DOHH2 (cell line): ENCODE data around the gene TTC12.

ENCODE experiments used
- H3F3A ChIP-seq: fragments of 200-600 bp; sonication (generic), shearing (Covaris generic); 2 replicates; pipeline ENCODE4 v1.6.0; 2016; ENCODE audit warnings: antibody characterized with exemption, mild to moderate bottlenecking; ENCODE audit not compliant: control insufficient read depth, insufficient read depth
- H3K27ac ChIP-seq: fragments of 200-600 bp; sonication (generic); 2 replicates; pipeline ENCODE4 v1.5.1; 2014; ENCODE audit warnings: low read depth, mild to moderate bottlenecking, low read length, moderate library complexity
- H3K27me3 ChIP-seq: fragments of 200-600 bp; sonication (generic); 2 replicates; pipeline ENCODE4 v1.6.1; 2014; ENCODE audit warnings: mild to moderate bottlenecking, low read length, mixed read lengths; ENCODE audit not compliant: control insufficient read depth
- H3K36me3 ChIP-seq: fragments of 200-600 bp; sonication (generic); 2 replicates; pipeline ENCODE4 v1.6.1; 2014; ENCODE audit warnings: mild to moderate bottlenecking, low read length, moderate library complexity, mixed read lengths; ENCODE audit not compliant: control insufficient read depth
- H3K4me1 ChIP-seq: fragments of 200-600 bp; sonication (generic); 2 replicates; pipeline ENCODE4 v1.6.1; 2014; ENCODE audit warnings: mild to moderate bottlenecking, low read length, mixed read lengths; ENCODE audit not compliant: control insufficient read depth
- H3K4me2 ChIP-seq: fragments of 200-600 bp; sonication (generic); 2 replicates; pipeline ENCODE4 v1.6.0; 2014; ENCODE audit warnings: mild to moderate bottlenecking, low read length, moderate library complexity
- H3K4me3 ChIP-seq: fragments of 200-600 bp; sonication (generic); 2 replicates; pipeline ENCODE4 v1.5.1; 2014; ENCODE audit warnings: mild to moderate bottlenecking, low read length, mixed read lengths
- H3K79me2 ChIP-seq: fragments of 200-600 bp; sonication (generic); 2 replicates; pipeline ENCODE4 v1.6.1; 2014; ENCODE audit warnings: mild to moderate bottlenecking, low read length, mixed read lengths; ENCODE audit not compliant: control insufficient read depth
- H3K9me2 ChIP-seq: fragments of 200-600 bp; sonication (generic); replicated peaks from 2 replicates; pipeline ENCODE4 v1.6.1; 2014; ENCODE audit warnings: mild to moderate bottlenecking, low read length, mixed read lengths; ENCODE audit not compliant: control insufficient read depth
- H3K9me3 ChIP-seq: fragments of 200-600 bp; sonication (generic); 2 replicates; pipeline ENCODE4 v1.6.1; 2014; ENCODE audit warnings: antibody characterized with exemption, low read length, mixed read lengths; ENCODE audit not compliant: control insufficient read depth, insufficient read depth
- H4K20me1 ChIP-seq: fragments of 200-600 bp; sonication (generic); 2 replicates; pipeline ENCODE4 v1.6.0; 2014; ENCODE audit warnings: low read depth, mild to moderate bottlenecking, antibody characterized with exemption, low read length, moderate library complexity; ENCODE audit not compliant: control insufficient read depth, insufficient read depth
- EZH2phosphoT487 ChIP-seq: fragments of 200-600 bp; sonication (generic); IDR thresholded peaks from 2 replicates; pipeline ENCODE4 v1.6.1; 2017; ENCODE audit warnings: borderline replicate concordance, mild to moderate bottlenecking, antibody characterized with exemption, low read length, moderate library complexity, mixed read lengths
- TF ChIP-seq, protein P1 (sequence below): fragments of 200-600 bp; sonication (generic); IDR thresholded peaks from one replicate; pipeline ENCODE4 v1.5.1; 2014; ENCODE audit warnings: antibody characterized with exemption, mild to moderate bottlenecking, low read depth, low read length; ENCODE audit not compliant: poor library complexity, severe bottlenecking

TTC12 gene

DNA sequence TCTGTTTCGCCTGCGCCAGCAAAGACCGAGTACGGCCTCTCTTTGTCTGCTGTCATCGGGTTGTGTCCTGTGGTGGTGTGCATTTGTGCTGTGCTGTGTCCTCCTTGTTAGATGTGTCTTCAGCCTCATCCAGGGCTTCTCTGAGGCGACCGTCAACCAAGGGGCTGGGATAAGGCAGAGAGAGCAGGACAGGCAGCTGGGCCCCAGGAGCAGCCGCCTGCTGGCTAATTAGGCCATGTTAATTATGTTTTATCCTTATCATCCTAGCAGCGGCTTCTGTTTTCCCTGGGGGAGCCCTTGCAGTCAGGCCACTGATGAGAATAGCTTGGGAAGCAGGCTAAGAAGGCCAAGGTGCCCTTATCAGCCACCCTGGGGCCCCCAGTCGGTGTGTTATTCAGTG, 40.7 kb upstream of the TTC12 start:
- Histone ChIP-seq H3K9me2 (no peaks in the 10 kb centered on the region), H3F3A (no peaks in the 10 kb centered on the region), H3K36me3 (no peaks in the 10 kb centered on the region), H3K27ac (no peak overlapping the region), H3K4me2 (no peak overlapping the region), H3K4me1 (no peaks in the 10 kb centered on the region), H3K4me3 (no peak overlapping the region), H3K9me3 (no peaks in the 10 kb centered on the region), H4K20me1 (no peaks in the 10 kb centered on the region), H3K27me3 (no peaks in the 10 kb centered on the region), H3K79me2 (no peaks in the 10 kb centered on the region)
- TF ChIP-seq, protein P1, sequence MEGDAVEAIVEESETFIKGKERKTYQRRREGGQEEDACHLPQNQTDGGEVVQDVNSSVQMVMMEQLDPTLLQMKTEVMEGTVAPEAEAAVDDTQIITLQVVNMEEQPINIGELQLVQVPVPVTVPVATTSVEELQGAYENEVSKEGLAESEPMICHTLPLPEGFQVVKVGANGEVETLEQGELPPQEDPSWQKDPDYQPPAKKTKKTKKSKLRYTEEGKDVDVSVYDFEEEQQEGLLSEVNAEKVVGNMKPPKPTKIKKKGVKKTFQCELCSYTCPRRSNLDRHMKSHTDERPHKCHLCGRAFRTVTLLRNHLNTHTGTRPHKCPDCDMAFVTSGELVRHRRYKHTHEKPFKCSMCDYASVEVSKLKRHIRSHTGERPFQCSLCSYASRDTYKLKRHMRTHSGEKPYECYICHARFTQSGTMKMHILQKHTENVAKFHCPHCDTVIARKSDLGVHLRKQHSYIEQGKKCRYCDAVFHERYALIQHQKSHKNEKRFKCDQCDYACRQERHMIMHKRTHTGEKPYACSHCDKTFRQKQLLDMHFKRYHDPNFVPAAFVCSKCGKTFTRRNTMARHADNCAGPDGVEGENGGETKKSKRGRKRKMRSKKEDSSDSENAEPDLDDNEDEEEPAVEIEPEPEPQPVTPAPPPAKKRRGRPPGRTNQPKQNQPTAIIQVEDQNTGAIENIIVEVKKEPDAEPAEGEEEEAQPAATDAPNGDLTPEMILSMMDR: no peak
- no peak for TF ChIP-seq EZH2phosphoT487

- Histone ChIP-seq H3K4me1 (no peaks in the 10 kb centered on the region), H4K20me1 (no peaks in the 10 kb centered on the region), H3K9me3 (no peaks in the 10 kb centered on the region), H3K9me2 (no peaks in the 10 kb centered on the region), H3K4me3 (no peak overlapping the region), H3K27ac (no peak overlapping the region), H3K27me3 (no peaks in the 10 kb centered on the region), H3K36me3 (no peaks in the 10 kb centered on the region), H3F3A (no peaks in the 10 kb centered on the region), H3K4me2 (no peak overlapping the region), H3K79me2 (no peaks in the 10 kb centered on the region)
- TF ChIP-seq, protein P1: no peak
- no peak for TF ChIP-seq EZH2phosphoT487
Observed at GRCh38 chr11:113274713-113275582, 39.4 kb upstream of the TTC12 start.

- H3K4me3 ChIP-seq: no peak overlapping the region
- H3K9me3 ChIP-seq: no peaks in the 10 kb centered on the region
- H3K4me2 ChIP-seq: no peak overlapping the region
- H3K27ac ChIP-seq: no peak overlapping the region
- no peaks in the 10 kb centered on the region for H3K79me2 ChIP-seq
- no peak for TF ChIP-seq EZH2phosphoT487
- TF ChIP-seq, protein P1: no peak
- no peaks in the 10 kb centered on the region for H3F3A ChIP-seq
- no peaks in the 10 kb centered on the region for H3K36me3 ChIP-seq
- H4K20me1 ChIP-seq: no peaks in the 10 kb centered on the region
- H3K27me3 ChIP-seq: no peaks in the 10 kb centered on the region
- no peaks in the 10 kb centered on the region for H3K4me1 ChIP-seq
- no peaks in the 10 kb centered on the region for H3K9me2 ChIP-seq
Observed at GRCh38 chr11:113275602-113276001, 38.8 kb upstream of the TTC12 start.
